HT-29 (cell line): Measurements from ENCODE around the gene ADK. TPM values are rescaled to one million over a fixed set of nuclear protein-coding genes. Genes with fewer than 3 reads are reported as not detected.
"Not testable (repeated sequence)": the region's sequence is repeated elsewhere in the genome, so short reads cannot be mapped to it uniquely, and the experiment has no call there.

Source experiments
- DNase-seq: peaks from one replicate; pipeline ENCODE4 v3.0.0-alpha.2; 2015; ENCODE audit warnings: low spot score
- total RNA-seq: library from RNA; depleted of rRNA; stranded (reverse); fragments of >200 nt; shearing (Covaris generic); gene quantifications from 2 replicates; pipeline ENCODE4 v1.2.3, GENCODE V29; 2014

Gene ADK
- total RNA-seq, 1 experiment from 2014 or later = 17.1 TPM

DNA sequence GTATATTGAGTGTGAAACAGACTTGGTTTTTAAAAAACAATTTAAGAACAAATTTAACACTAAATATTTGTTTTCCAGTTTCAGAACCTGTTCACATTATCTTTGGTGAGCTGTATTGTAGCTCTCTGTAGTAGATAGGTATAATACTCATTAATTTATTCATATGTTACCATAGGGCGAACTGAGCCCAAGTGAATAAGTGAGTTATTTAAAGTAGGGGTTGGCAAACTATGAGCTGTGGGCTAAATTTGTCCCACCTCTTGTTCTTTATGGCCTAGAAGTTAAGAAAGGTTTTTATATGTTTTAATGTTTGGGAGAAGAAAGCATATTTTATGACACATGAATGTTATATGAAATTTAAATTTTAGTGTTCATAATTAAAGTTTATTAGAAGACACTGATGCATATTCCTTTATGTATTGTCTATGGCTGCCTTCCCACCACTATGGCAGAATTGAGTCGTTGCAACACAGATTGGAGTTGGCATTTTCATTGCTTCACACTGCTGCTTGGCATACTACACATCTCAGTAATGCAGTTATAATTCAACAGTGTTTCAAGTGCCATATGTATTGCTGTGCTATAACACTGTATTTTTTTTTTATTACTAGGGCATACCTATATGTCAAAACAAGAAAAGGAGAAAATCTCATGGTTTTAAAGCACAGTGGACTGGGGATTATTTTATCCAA lies 146.5 kb downstream of the ADK start:
- DNase-seq = no peak

DNA sequence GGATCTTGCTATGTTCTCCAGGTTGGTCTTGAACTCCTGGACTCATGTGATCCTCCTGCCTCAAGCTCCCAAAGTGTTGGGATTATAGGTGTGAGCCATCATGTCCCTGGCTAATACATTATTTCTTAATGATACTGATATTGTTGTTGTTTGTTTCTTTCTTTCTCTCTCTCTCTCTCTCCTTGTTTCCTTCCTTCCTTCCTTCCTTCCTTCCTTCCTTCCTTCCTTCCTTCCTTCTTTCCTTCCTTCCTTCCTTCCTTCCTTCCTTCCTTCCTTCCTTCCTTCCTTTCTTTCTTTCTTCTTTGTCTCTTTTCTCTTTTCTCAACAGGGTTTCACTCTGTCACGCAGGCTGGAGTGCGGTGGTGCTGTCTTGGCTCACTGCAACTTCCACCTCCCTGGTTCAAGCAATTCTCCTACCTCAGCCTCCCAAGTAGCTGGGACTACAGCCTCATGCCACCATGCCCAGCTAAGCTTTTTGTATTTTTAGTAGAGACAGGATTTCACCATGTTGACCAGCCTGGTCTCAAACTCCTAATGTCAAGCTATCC lies 149.1 kb downstream of the ADK start:
- not testable (repeated sequence) for DNase-seq

GRCh38 chr10:74300666-74301065 lies 149.6 kb downstream of the ADK start:
- no peak for DNase-seq

GRCh38 chr10:74305730-74306129 lies 154.7 kb downstream of the ADK start:
- DNase-seq = no peak

DNA sequence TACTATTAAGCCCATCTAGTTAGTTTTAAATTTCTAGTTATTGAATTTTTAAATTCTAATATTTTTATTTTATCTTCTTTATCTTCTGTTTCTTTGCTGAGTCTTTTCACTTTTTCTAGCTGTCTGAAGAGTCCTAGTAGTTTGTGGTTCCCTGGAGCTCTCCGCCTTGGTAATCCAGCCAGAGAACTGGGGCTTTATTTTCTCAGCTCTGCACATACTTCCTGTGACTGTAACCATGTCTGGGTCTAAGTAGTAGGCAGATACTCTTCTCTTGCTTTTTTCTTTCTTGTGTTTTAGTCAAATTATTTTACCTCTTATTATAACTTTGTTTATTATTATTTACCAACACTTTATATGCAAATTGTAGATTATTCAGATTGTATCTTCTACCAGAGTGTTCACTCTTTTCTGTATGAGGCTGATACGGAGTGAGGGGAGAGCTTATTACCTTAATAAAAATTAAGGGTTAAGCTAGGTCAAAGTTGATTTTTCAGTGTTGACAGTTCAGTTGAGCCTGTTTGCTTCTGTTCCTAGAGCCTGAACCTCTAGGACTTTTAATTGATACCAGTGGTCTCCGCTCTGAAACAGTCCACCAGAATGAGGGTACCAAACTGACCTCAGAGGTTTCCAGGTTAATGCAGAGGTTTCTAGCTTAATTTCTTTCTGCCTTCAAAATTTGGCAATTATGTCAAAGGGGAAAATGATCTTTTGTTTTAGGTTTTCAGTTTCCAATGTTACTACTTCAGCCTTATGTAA lies 155.4 kb downstream of the ADK start:
- no peak for DNase-seq

DNA sequence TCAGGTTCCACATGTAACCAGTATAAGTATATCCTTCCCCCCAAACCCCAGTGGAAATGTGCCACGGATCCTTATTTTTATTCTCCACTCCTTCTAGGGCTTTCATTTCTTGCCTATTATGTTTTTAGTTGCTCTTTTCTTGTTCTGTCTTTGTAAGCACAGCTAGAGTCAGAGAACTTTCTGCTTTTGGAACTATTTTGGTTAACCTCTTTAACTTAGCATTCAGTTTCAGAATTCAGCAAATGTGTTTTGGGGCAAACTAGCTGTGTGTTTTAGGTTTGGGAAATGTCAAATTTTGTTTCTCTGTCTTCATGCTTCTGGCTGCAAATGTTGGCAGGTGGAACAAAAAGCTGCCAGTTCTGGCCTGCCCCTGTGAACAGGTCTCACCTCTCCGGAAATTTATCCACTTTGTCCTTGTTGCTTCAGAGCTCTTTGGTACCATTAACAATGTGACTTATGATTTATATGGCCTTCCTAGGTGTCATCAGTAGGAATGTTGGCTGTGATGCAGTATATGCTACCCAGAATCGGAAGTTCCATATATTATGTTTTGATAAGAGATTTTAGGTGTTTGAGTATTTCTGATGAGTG lies 156.1 kb downstream of the ADK start:
- no peak for DNase-seq

DNA sequence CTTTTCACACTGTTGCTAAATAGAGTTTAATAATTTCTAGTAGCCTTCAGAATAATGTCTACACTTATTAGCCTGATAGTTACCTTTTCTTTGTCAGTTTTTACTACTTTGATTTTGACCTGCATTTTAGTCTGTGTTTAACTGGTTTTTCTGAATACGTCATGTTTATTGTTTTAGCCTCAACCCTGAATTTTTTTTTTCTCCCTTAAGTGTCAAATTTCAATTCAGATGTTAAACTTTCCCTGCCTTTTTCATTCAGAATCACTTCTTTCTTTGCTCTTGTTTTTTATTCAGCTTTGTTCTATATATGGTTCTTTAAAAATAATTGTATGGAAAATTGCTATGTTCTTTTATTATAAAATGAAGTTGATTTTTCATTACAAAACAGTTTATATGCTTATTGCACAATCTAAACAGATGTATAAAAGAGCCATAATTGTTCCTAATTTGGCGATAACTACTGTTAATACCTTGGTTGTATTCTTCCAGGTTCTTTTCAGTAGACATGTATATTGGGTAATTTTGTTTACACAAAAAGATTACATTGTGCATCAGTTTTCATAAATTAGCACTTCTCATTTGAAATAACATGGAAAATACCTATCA lies 159.7 kb downstream of the ADK start:
- no peak for DNase-seq

GRCh38 chr10:74314166-74314565 lies 163.1 kb downstream of the ADK start:
- DNase-seq = no peak

DNA sequence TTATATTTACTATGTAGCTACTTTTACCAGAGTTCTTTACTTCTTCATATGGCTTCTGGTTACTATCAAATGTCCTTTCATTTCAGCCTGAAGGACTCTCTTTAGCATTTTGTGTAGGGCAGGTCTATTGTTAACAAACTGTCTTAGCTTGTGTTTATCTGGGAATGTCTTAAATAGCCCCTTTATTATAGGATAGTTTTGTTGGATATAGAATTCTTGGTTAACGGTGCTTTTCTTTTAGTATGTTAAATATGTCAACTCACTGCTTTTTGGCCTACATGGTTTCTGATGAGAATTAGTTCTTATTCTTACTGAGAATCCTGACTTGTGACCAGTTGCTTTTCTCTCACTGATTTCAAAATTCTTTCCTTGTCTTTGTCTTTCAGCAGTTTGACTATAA lies 169.0 kb downstream of the ADK start:
- DNase-seq = no peak

GRCh38 chr10:74320717-74321116 lies 169.7 kb downstream of the ADK start:
- DNase-seq = no peak

DNA sequence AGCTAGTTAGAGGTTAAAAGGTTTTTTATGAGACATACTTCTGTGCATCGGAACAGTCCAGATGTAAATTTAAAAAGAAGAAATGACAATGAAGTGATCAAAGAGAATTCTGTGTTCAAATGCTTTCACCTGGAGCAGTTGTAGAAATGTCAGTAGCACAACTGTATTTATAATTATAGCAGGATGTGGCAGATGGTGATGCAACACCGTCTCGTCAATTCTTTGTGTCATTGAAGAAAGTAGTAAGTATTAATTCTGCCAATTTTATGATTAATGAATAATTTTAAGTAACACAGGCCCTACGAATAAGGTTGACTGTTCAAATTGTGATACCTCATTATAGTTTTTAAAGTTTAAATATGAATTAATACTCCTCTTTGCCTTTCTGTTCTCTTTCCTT lies 171.1 kb downstream of the ADK start:
- no peak for DNase-seq

- DNase-seq = no peak
These were observed 171.5 kb downstream of the ADK start for GRCh38 chr10:74322565-74322964.

GRCh38 chr10:74328388-74328787 lies 177.4 kb downstream of the ADK start:
- no peak for DNase-seq

DNA sequence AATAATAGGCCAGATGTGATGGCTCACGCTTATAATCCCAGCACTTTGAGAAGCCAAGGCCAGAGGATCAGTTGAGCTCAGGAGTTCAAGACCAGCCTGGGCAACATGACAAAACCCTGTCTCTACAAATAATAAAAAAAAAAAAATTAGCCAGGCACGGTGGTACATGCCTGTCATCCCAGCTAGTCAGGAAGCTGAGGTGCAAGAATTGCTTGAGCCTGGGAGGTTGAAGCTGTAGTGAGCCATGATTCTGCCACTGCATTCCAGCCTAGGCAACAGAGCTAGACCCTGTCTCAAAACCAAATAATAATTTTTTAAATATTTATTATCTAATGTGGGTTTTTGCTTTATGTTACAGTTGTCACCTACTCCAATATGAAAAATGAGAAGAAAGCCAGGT lies 178.9 kb downstream of the ADK start:
- DNase-seq = no peak

DNA sequence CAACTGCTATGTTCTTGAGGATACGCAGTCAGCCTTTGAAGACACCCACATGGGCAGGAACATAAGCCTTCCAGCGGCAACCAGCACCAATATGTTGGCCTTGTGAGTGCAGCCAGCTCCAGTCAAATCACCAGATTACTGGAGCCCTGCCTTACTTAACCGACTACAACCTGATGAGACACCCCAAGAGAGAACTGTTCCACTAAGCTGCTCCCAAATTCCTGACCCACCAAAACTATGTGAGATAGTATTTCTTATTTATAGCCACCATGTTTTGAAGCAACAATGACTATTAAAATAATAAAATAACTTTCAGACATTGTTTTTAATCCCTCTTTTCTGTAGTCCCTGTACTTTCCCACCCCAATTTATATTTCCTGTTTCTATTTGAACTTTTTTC lies 179.6 kb downstream of the ADK start:
- no peak for DNase-seq

GRCh38 chr10:74332398-74332797 lies 181.4 kb downstream of the ADK start:
- no peak for DNase-seq

- DNase-seq = no peak
These were observed 182.2 kb downstream of the ADK start for GRCh38 chr10:74333174-74333573.

DNA sequence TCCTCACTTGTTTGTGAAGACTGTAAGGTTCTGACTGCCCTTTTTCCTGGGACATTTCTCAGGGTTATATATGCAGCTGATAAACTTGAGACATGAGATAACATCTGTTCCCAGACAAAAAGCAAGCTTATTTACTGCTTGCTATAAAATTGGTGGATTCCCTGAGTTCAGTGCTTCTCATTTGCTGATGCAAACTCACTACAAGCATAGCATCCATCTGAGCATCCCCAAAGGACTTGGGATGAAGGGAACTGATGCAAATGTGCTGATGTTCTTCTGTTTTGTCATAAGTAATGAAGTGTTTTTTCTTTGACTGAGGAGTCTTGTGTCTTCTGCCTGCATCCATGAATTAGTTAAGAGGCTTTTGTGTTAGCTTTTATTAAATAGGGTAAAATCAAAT lies 183.2 kb downstream of the ADK start:
- no peak for DNase-seq

DNA sequence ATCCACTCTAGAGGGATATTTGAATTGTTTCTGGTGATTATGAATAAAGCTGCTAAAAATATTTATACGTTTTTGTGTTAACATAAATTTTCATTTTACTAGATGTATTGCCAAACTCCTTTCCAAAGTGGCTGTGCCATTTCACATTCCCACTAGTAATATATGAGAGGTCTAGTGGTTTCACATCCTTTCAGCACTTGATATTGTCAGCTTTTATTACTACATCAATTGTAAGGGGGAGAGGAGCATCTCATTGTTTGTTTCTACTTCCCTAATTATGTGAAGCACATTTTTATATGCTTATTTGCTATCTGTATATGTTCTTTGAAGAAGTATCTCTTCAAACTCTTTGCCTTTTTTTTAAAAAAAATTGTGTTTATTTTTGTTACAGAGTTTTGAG lies 184.5 kb downstream of the ADK start:
- DNase-seq = no peak

- DNase-seq = no peak
These were observed 186.5 kb downstream of the ADK start for GRCh38 chr10:74337330-74338016.

DNA sequence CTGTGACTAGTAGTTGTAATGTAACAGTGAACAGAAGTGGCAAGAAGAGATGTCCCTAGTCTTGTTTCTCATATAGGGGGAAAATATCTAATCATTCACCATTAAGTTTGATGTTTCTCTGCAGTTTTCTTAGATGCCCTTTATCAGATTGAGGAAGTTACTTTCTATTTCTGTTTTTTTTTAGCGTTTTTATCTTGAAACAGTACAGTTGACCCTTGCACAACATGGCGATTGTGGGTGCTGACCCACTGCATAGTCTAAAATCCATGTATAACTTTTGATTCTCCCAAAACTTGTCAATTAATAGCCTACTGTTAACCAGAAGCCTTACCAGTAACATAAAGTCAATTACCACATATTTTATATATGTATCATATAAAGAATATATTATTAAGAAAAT lies 192.0 kb downstream of the ADK start:
- DNase-seq = no peak

- no peak for DNase-seq
These were observed 192.8 kb downstream of the ADK start for GRCh38 chr10:74343804-74344203.
